IMR-90 (cell line): ENCODE results near the gene GAL3ST1. TPM values are rescaled to one million over a fixed set of nuclear protein-coding genes. Genes with fewer than 3 reads are reported as not detected.

Source experiments
- ATAC-seq: fragments of 200-7000 bp; cut with Tn5 transposase; 2 replicates; pipeline ENCODE4 v1.9.1; 2020; ENCODE audit warnings: low read depth, mild to moderate bottlenecking, moderate library complexity
- BruUV-seq: library from RNA; stranded (reverse); fragments of 400-500 nt; replicated peaks from 2 replicates; lab custom pipeline; 2021; lab: Mats Ljungman, UMichigan
- CTCF ChIA-PET: fragments of 300-600 bp; formaldehyde crosslinking; extraction: SDS; loops from one replicate; lab custom pipeline; 2021; ENCODE audit warnings: antibody characterized with exemption; lab: Yijun Ruan, JAX
- POLR2A ChIA-PET: fragments of 300-600 bp; sonication (Branson Sonifier 250); formaldehyde crosslinking; loops from one replicate; lab custom pipeline; 2022; ENCODE audit warnings: antibody characterized with exemption; ENCODE audit not compliant: unreplicated experiment; lab: Charles Lee
- DNase-seq: peaks from one replicate; pipeline ENCODE4 v3.0.0; 2013
- H2AFZ ChIP-seq: replicated peaks from 2 replicates; pipeline ENCODE3; 2013; ENCODE audit warnings: low read length, mild to moderate bottlenecking; ENCODE audit not compliant: poor library complexity
- H2AK5ac ChIP-seq: 2 replicates; pipeline ENCODE4 v1.6.1; 2013; ENCODE audit warnings: low read depth, low read length, inconsistent platforms
- H2AK9ac ChIP-seq: replicated peaks from 2 replicates; pipeline ENCODE3; 2013; ENCODE audit warnings: mild to moderate bottlenecking, low read depth, low read length, moderate library complexity; ENCODE audit not compliant: poor library complexity
- H2BK120ac ChIP-seq: 2 replicates; pipeline ENCODE4 v1.6.1; 2013; ENCODE audit warnings: low read depth, low read length, inconsistent platforms
- H2BK15ac ChIP-seq: 3 replicates; pipeline ENCODE4 v1.6.1; 2013; ENCODE audit warnings: low read depth, low read length, inconsistent platforms
- H2BK20ac ChIP-seq: 2 replicates; pipeline ENCODE4 v1.6.1; 2013; ENCODE audit warnings: low read depth, mild to moderate bottlenecking, inconsistent platforms, low read length, moderate library complexity
- H2BK5ac ChIP-seq: 2 replicates; pipeline ENCODE4 v1.6.1; 2013; ENCODE audit warnings: mild to moderate bottlenecking, low read depth, low read length, inconsistent platforms; ENCODE audit not compliant: poor library complexity, severe bottlenecking
- H3K14ac ChIP-seq: replicated peaks from 2 replicates; pipeline ENCODE4 v1.6.1; 2013; ENCODE audit warnings: low read depth, low read length, inconsistent platforms
- H3K18ac ChIP-seq: 2 replicates; pipeline ENCODE4 v1.6.1; 2013; ENCODE audit warnings: low read depth, low read length, control low read depth
- H3K23ac ChIP-seq: 2 replicates; pipeline ENCODE4 v1.6.1; 2013; ENCODE audit warnings: low read depth, low read length, inconsistent platforms
- H3K27ac ChIP-seq: 2 replicates; pipeline ENCODE4 v1.5.1; 2013; ENCODE audit warnings: mild to moderate bottlenecking, control low read depth, low read length; ENCODE audit not compliant: insufficient read depth
- H3K27me3 ChIP-seq: 2 replicates; pipeline ENCODE4 v1.6.1; 2013; ENCODE audit warnings: low read length; ENCODE audit not compliant: control insufficient read depth, insufficient read depth
- H3K36me3 ChIP-seq: 2 replicates; pipeline ENCODE4 v1.6.1; 2013; ENCODE audit warnings: low read length, mixed read lengths; ENCODE audit not compliant: control insufficient read depth, insufficient read depth
- H3K4ac ChIP-seq: 2 replicates; pipeline ENCODE4 v1.6.1; 2013; ENCODE audit warnings: low read depth, low read length, inconsistent platforms
- H3K4me1 ChIP-seq: 2 replicates; pipeline ENCODE4 v1.6.1; 2013; ENCODE audit warnings: low read length, mixed read lengths; ENCODE audit not compliant: control insufficient read depth, insufficient read depth
- H3K4me2 ChIP-seq: 2 replicates; pipeline ENCODE4 v1.6.1; 2013; ENCODE audit warnings: low read depth, mild to moderate bottlenecking, control low read depth, low read length, moderate library complexity
- H3K4me3 ChIP-seq: 2 replicates; pipeline ENCODE4 v1.5.1; 2013; ENCODE audit warnings: low read depth, mild to moderate bottlenecking, control low read depth, low read length, moderate library complexity; ENCODE audit not compliant: insufficient read depth
- H3K56ac ChIP-seq: 2 replicates; pipeline ENCODE4 v1.6.1; 2013; ENCODE audit warnings: low read length, inconsistent platforms; ENCODE audit not compliant: insufficient read depth; ENCODE audit errors: extremely low read depth
- H3K79me1 ChIP-seq, 2 experiments: 2 replicates each; pipeline ENCODE4 v1.6.1; 2013; ENCODE audit warnings: low read length in 2 of 2, inconsistent platforms in 1 of 2, low read depth in 1 of 2
- H3K9ac ChIP-seq: 2 replicates; pipeline ENCODE4 v1.6.1; 2013; ENCODE audit warnings: low read depth, low read length, control low read depth
- H3K9me1 ChIP-seq: 2 replicates; pipeline ENCODE4 v1.6.1; 2013; ENCODE audit warnings: low read length, inconsistent platforms; ENCODE audit not compliant: insufficient read depth
- H3K9me3 ChIP-seq: 2 replicates; pipeline ENCODE4 v1.6.1; 2013; ENCODE audit warnings: low read length; ENCODE audit not compliant: control insufficient read depth, insufficient read depth
- H4K20me1 ChIP-seq: 2 replicates; pipeline ENCODE4 v1.6.1; 2013; ENCODE audit warnings: low read length, inconsistent platforms; ENCODE audit not compliant: insufficient read depth
- H4K5ac ChIP-seq: 2 replicates; pipeline ENCODE4 v1.6.1; 2013; ENCODE audit warnings: mild to moderate bottlenecking, low read depth, low read length, control low read depth
- H4K8ac ChIP-seq, 2 experiments: 2 replicates each; pipeline ENCODE4 v1.6.1; 2013; ENCODE audit warnings: low read depth in 2 of 2, low read length in 2 of 2, control low read depth in 1 of 2, inconsistent platforms in 1 of 2
- H4K91ac ChIP-seq: 2 replicates; pipeline ENCODE4 v1.6.1; 2013; ENCODE audit warnings: low read depth, low read length, inconsistent platforms; ENCODE audit not compliant: insufficient read depth
- BHLHE40 ChIP-seq: fragments of 150-350 bp; IDR thresholded peaks from 2 replicates; pipeline ENCODE4 v1.6.1; 2016; ENCODE audit warnings: mild to moderate bottlenecking, low read depth, low read length
- CEBPB ChIP-seq: IDR thresholded peaks from 2 replicates; pipeline ENCODE4 v1.6.1; 2012; ENCODE audit warnings: low read depth, low read length, improper control_type of control experiment
- CHD1 ChIP-seq: IDR thresholded peaks from 2 replicates; pipeline ENCODE4 v1.6.1; 2012; ENCODE audit warnings: low read depth, low read length, improper control_type of control experiment
- ELK1 ChIP-seq: fragments of 150-350 bp; IDR thresholded peaks from 2 replicates; pipeline ENCODE4 v1.6.1; 2016; ENCODE audit warnings: low read depth, mild to moderate bottlenecking, low read length, moderate library complexity, borderline replicate concordance
- MAFK ChIP-seq: IDR thresholded peaks from 2 replicates; pipeline ENCODE4 v1.6.1; 2012; ENCODE audit warnings: low read depth, low read length, improper control_type of control experiment
- MAZ ChIP-seq: IDR thresholded peaks from 2 replicates; pipeline ENCODE4 v1.6.1; 2012; ENCODE audit warnings: low read depth, mild to moderate bottlenecking, low read length, improper control_type of control experiment, moderate library complexity, borderline replicate concordance
- NFE2L2 ChIP-seq: fragments of 150-350 bp; IDR thresholded peaks from 2 replicates; pipeline ENCODE4 v1.6.1; 2016; ENCODE audit warnings: low read depth, mild to moderate bottlenecking, low read length
- RCOR1 ChIP-seq: IDR thresholded peaks from 2 replicates; pipeline ENCODE4 v1.6.1; 2012; ENCODE audit warnings: mild to moderate bottlenecking, low read length, improper control_type of control experiment; ENCODE audit not compliant: insufficient replicate concordance
- RFX5 ChIP-seq: IDR thresholded peaks from 2 replicates; pipeline ENCODE4 v1.8.0; 2012; ENCODE audit warnings: low read depth, mild to moderate bottlenecking, low read length, moderate library complexity
- USF2 ChIP-seq: fragments of 150-350 bp; IDR thresholded peaks from 2 replicates; pipeline ENCODE4 v1.6.1; 2017; ENCODE audit warnings: mild to moderate bottlenecking, antibody characterized with exemption, low read length, low read depth
- WGBS, 2 experiments: methylation state at CpG; one replicate each; pipeline versions ENCODE4 v1.1.5 to v1.1.7; 2013; ENCODE audit warnings: missing lambda C conversion rate in 2 of 2; ENCODE audit not compliant: insufficient read length in 1 of 2; ENCODE audit errors: extremely low coverage in 2 of 2; 5-methylcytosine and 5-hydroxymethylcytosine counted together
- dilution Hi-C: fragments of 300-500 bp; cut with HindIII; formaldehyde crosslinking; loops from one replicate; pipeline ENCODE4 v1.14.3; 2018; ENCODE audit warnings: low sequenced_read_pairs; ENCODE audit not compliant: unreplicated experiment
- in situ Hi-C: fragments of 300-500 bp; cut with MboI; formaldehyde crosslinking; loops from 3 replicates; pipeline ENCODE4 v1.14.3; 2019; ENCODE audit warnings: low sequenced_read_pairs, inconsistent platforms, mixed read lengths
- intact Hi-C: fragments of 100-400 bp; cut with micrococcal nuclease; formaldehyde crosslinking; loops from 2 replicates; pipeline ENCODE4 v1.10.0; 2022
- polyA plus RNA-seq, 3 experiments: library from polyadenylated mRNA; depleted of rRNA; stranded (reverse); fragments of >200 nt; gene quantifications; 2 replicates each; pipeline ENCODE4 v1.2.3, GENCODE V29; 2012; ENCODE audit warnings: low replicate concordance in 1 of 3
- total RNA-seq: library from RNA; depleted of rRNA; stranded (reverse); fragments of >200 nt; gene quantifications from 2 replicates; pipeline ENCODE4 v1.2.3, GENCODE V29; 2012

Gene GAL3ST1
- total and polyA plus RNA-seq, 2 of the 4 experiments (the other 2 are of a cell fraction), result not detected

GRCh38 chr22:30578481-30578880, 4.0 kb upstream of the GAL3ST1 start:
- no peak for ATAC-seq
- WGBS, 2 experiments, result 96% methylated on average over 10 of the region's 12 CpGs; no CpG with 5 or more reads in 1 of the 2 experiments
- CTCF ChIA-PET, result no interaction called here

More at GRCh38 chr22:30578481-30578880, 4.0 kb upstream of the GAL3ST1 start:
- Histone ChIP-seq H2BK20ac (no peak overlapping the region), H3K36me3 (peaks cover 72% of the 10 kb centered on the region), H3K27me3 (peaks cover 3% of the 10 kb centered on the region; the same call in 1 of the 2 replicates), H2BK15ac (no peak overlapping the region), H3K4me2 (no peak overlapping the region), H3K14ac (no peak overlapping the region), H4K8ac (no peak overlapping the region), H4K91ac (no peak overlapping the region), H3K4ac (no peak overlapping the region), H3K9ac (no peak overlapping the region), H4K5ac (no peak overlapping the region), H3K4me1 (peaks cover 9% of the 10 kb centered on the region), H3K23ac (no peak overlapping the region), H2BK5ac (no peak overlapping the region), H2AK5ac (no peak overlapping the region), H3K18ac (no peak overlapping the region), H2AK9ac (no peak overlapping the region), H3K79me1 (0 out of 4 replicates have a peak, but pooled peaks cover 0 to 3% of the 10 kb centered on the region in 2 experiments), H3K9me1 (peaks cover 7% of the 10 kb centered on the region; the same call in 1 of the 2 replicates), H4K20me1 (0 out of 2 replicates have a peak, but pooled peaks cover 5% of the 10 kb centered on the region), H3K56ac (no peak overlapping the region), H2AFZ (no peak overlapping the region), H3K4me3 (no peak overlapping the region), H3K9me3 (no peaks in the 10 kb centered on the region), H2BK120ac (no peak overlapping the region), H3K27ac (no peak overlapping the region)
- no peak for DNase-seq
- POLR2A ChIA-PET, result no interaction called here
- intact Hi-C loops, result no loop called here
- dilution Hi-C loops, result no loop called here
- in situ Hi-C loops, result no loop called here
- TF ChIP-seq CHD1 (no peak), USF2 (no peak), NFE2L2 (no peak), ELK1 (no peak), RCOR1 (no peak), MAFK (no peak), RFX5 (no peak), BHLHE40 (no peak), MAZ (no peak), CEBPB (no peak)
- BruUV-seq, result no TSS peak
